H1 (cell line): ENCODE measurements around the gene PHF23. TPM values are rescaled to one million over a fixed set of nuclear protein-coding genes. Genes with fewer than 3 reads are reported as not detected.
A peak's percentile ranks its signal among the peaks of the same experiment; 100 is the strongest.

Experiments
- CTCF ChIA-PET: fragments of 300-600 bp; sonication (Branson Sonifier 250); formaldehyde crosslinking; loops from one replicate; lab custom pipeline; 2021; ENCODE audit not compliant: partially characterized antibody; lab: Charles Lee
- POLR2A ChIA-PET: fragments of 300-600 bp; sonication (Branson Sonifier 250); formaldehyde crosslinking; loops from one replicate; lab custom pipeline; 2021; ENCODE audit warnings: inconsistent platforms; ENCODE audit not compliant: partially characterized antibody; lab: Charles Lee
- DNase-seq, 2 experiments: peaks; one replicate each; pipeline versions ENCODE4 v3.0.0 to v3.0.0-alpha.2; 2010 to 2022; ENCODE audit warnings: low spot score in 2 of 2, low read depth in 1 of 2, mixed read lengths in 1 of 2
- FAIRE-seq: peaks from 2 replicates; lab custom pipeline; 2011; peaks lifted over from hg19 to GRCh38; lab: Jason Lieb, UNC
- H2AFZ ChIP-seq: 2 replicates; pipeline ENCODE4 v1.8.1; 2012; ENCODE audit warnings: low read length, inconsistent platforms
- H2AK5ac ChIP-seq: 2 replicates; pipeline ENCODE4 v1.6.1; 2013; ENCODE audit warnings: low read depth, low read length
- H2BK120ac ChIP-seq: replicated peaks from 2 replicates; pipeline ENCODE3; 2013; ENCODE audit warnings: low read depth, low read length, inconsistent platforms
- H2BK12ac ChIP-seq: 2 replicates; pipeline ENCODE4 v1.6.1; 2013; ENCODE audit warnings: low read depth, low read length
- H2BK15ac ChIP-seq: 2 replicates; pipeline ENCODE4 v1.6.1; 2013; ENCODE audit warnings: low read length
- H2BK20ac ChIP-seq: 2 replicates; pipeline ENCODE4 v1.6.1; 2013; ENCODE audit warnings: low read length
- H2BK5ac ChIP-seq: 2 replicates; pipeline ENCODE4 v1.6.1; 2013; ENCODE audit warnings: low read depth, low read length
- H3K14ac ChIP-seq: 2 replicates; pipeline ENCODE4 v1.6.1; 2013; ENCODE audit warnings: inconsistent platforms; ENCODE audit not compliant: insufficient read length
- H3K18ac ChIP-seq: 2 replicates; pipeline ENCODE4 v1.6.1; 2013; ENCODE audit warnings: low read length; ENCODE audit errors: extremely low read depth
- H3K23ac ChIP-seq: 2 replicates; pipeline ENCODE4 v1.6.1; 2013; ENCODE audit warnings: inconsistent platforms; ENCODE audit not compliant: insufficient read length
- H3K23me2 ChIP-seq: 2 replicates; pipeline ENCODE4 v1.6.1; 2013; ENCODE audit warnings: low read depth, low read length
- H3K27ac ChIP-seq: 2 replicates; pipeline ENCODE4 v1.6.1; 2011; ENCODE audit warnings: low read depth, low read length, inconsistent platforms
- H3K27me3 ChIP-seq, 4 experiments: replicated peaks in 1 of 4; 1 replicate in 1 of 4; 2 replicates in 3 of 4; pipeline versions ENCODE4 v1.6.1 to v1.8.1; 2011 to 2013; ENCODE audit warnings: low read length in 3 of 4, mild to moderate bottlenecking in 3 of 4, inconsistent platforms in 2 of 4, mixed read lengths in 2 of 4, moderate library complexity in 1 of 4; ENCODE audit not compliant: control insufficient read depth in 3 of 4, insufficient read depth in 3 of 4; ENCODE audit errors: extremely low read depth in 1 of 4
- H3K36me3 ChIP-seq, 4 experiments: 2 replicates each; pipeline versions ENCODE4 v1.6.1 to v1.8.1; 2011 to 2013; ENCODE audit warnings: mild to moderate bottlenecking in 4 of 4, low read length in 3 of 4, moderate library complexity in 2 of 4, control low read depth in 1 of 4, inconsistent platforms in 1 of 4; ENCODE audit not compliant: insufficient read depth in 4 of 4, control insufficient read depth in 2 of 4
- H3K4ac ChIP-seq: replicated peaks from 2 replicates; pipeline ENCODE3; 2013; ENCODE audit warnings: low read length, low read depth, mixed read lengths, inconsistent platforms; ENCODE audit not compliant: insufficient read length
- H3K4me1 ChIP-seq, 4 experiments: replicated peaks in 1 of 4; 1 replicate in 1 of 4; 2 replicates in 3 of 4; pipeline versions ENCODE4 v1.6.1 to v1.8.1; 2011 to 2013; ENCODE audit warnings: low read length in 3 of 4, inconsistent platforms in 2 of 4, mixed read lengths in 1 of 4; ENCODE audit not compliant: insufficient read depth in 4 of 4, control insufficient read depth in 3 of 4
- H3K4me2 ChIP-seq, 2 experiments: 2 replicates each; pipeline versions ENCODE4 v1.6.1 to v1.8.1; 2011 to 2013; ENCODE audit warnings: low read depth in 2 of 2, low read length in 2 of 2, control low read depth in 1 of 2, inconsistent platforms in 1 of 2, mild to moderate bottlenecking in 1 of 2; ENCODE audit not compliant: insufficient read depth in 1 of 2
- H3K4me3 ChIP-seq, 4 experiments: fragments of 200-600, 300-600 bp in 1 of 4; sonication (generic), shearing (Covaris generic), sonication (Bioruptor Twin) in 1 of 4; 2 replicates each; pipeline versions ENCODE4 v1.5.1 to v1.8.1; 2011 to 2016; ENCODE audit warnings: low read length in 4 of 4, low read depth in 3 of 4, control low read depth in 2 of 4, inconsistent platforms in 2 of 4, mild to moderate bottlenecking in 2 of 4, mixed read lengths in 1 of 4, moderate library complexity in 1 of 4; ENCODE audit not compliant: insufficient read depth in 2 of 4; ENCODE audit errors: extremely low read depth in 1 of 4
- H3K56ac ChIP-seq: replicated peaks from 2 replicates; pipeline ENCODE3; 2013; ENCODE audit warnings: low read depth, mild to moderate bottlenecking, mixed read lengths, low read length, inconsistent platforms; ENCODE audit not compliant: insufficient read length
- H3K79me1 ChIP-seq: 2 replicates; pipeline ENCODE4 v1.6.1; 2013; ENCODE audit warnings: low read depth, low read length, control low read depth
- H3K79me2 ChIP-seq, 2 experiments: 2 replicates each; pipeline versions ENCODE4 v1.6.1 to v1.8.1; 2012 to 2013; ENCODE audit warnings: low read length in 2 of 2, mild to moderate bottlenecking in 2 of 2, inconsistent platforms in 1 of 2; ENCODE audit not compliant: insufficient read depth in 2 of 2, control insufficient read depth in 1 of 2
- H3K9ac ChIP-seq, 4 experiments: replicated peaks in 1 of 4; 1 replicate in 1 of 4; 2 replicates in 3 of 4; pipeline versions ENCODE4 v1.6.1 to v1.8.1; 2011 to 2013; ENCODE audit warnings: low read depth in 3 of 4, low read length in 3 of 4, control low read depth in 2 of 4, mild to moderate bottlenecking in 2 of 4, moderate library complexity in 2 of 4, inconsistent platforms in 1 of 4; ENCODE audit errors: extremely low read depth in 1 of 4
- H3K9me3 ChIP-seq, 2 experiments: 2 replicates each; pipeline versions ENCODE4 v1.6.1 to v1.8.1; 2012 to 2013; ENCODE audit warnings: mild to moderate bottlenecking in 2 of 2, moderate library complexity in 2 of 2, control low read depth in 1 of 2, inconsistent platforms in 1 of 2, low read depth in 1 of 2, low read length in 1 of 2, mixed read lengths in 1 of 2; ENCODE audit not compliant: insufficient read depth in 2 of 2
- H4K20me1 ChIP-seq, 2 experiments: replicated peaks in 1 of 2; 2 replicates each; pipeline versions ENCODE3 to v1.8.1; 2011 to 2013; ENCODE audit warnings: inconsistent platforms in 2 of 2, low read length in 2 of 2, mild to moderate bottlenecking in 1 of 2; ENCODE audit not compliant: insufficient read depth in 2 of 2, control insufficient read depth in 1 of 2
- H4K5ac ChIP-seq: 2 replicates; pipeline ENCODE4 v1.6.1; 2013; ENCODE audit warnings: low read length, low read depth, mixed read lengths, inconsistent platforms; ENCODE audit not compliant: insufficient read length
- H4K8ac ChIP-seq: 2 replicates; pipeline ENCODE4 v1.8.0; 2013; ENCODE audit warnings: mild to moderate bottlenecking, moderate library complexity, low read length, inconsistent platforms; ENCODE audit not compliant: insufficient read depth; ENCODE audit errors: extremely low read depth
- H4K91ac ChIP-seq: replicated peaks from 2 replicates; pipeline ENCODE3; 2013; ENCODE audit warnings: low read length, mixed read lengths, inconsistent platforms; ENCODE audit not compliant: insufficient read length
- BRCA1 ChIP-seq: IDR thresholded peaks from 2 replicates; pipeline ENCODE4 v1.6.1; 2012; ENCODE audit warnings: low read depth, low read length, improper control_type of control experiment
- CHD2 ChIP-seq: IDR thresholded peaks from 2 replicates; pipeline ENCODE4 v1.6.1; 2012; ENCODE audit warnings: low read length, improper control_type of control experiment
- MAX ChIP-seq: IDR thresholded peaks from 2 replicates; pipeline ENCODE4 v1.6.1; 2012; ENCODE audit warnings: inconsistent platforms
- SIN3A ChIP-seq, 2 experiments: IDR thresholded peaks in 1 of 2; conservative IDR thresholded peaks in 1 of 2; 2 replicates each; pipeline ENCODE4 v1.6.1; 2011 to 2012; ENCODE audit warnings: low read length in 2 of 2, improper control_type of control experiment in 1 of 2, low read depth in 1 of 2, mild to moderate bottlenecking in 1 of 2
- TEAD4 ChIP-seq: IDR thresholded peaks from 2 replicates; pipeline ENCODE4 v1.6.1; 2012; ENCODE audit warnings: low read depth, low read length, inconsistent platforms, mixed read lengths
- WGBS, 2 experiments: shearing (Covaris generic) in 1 of 2; methylation state at CpG; one replicate each; pipeline versions ENCODE4 v1.1.6 to v1.1.7; 2013 to 2015; ENCODE audit warnings: low lambda C conversion rate in 2 of 2, mixed read lengths in 2 of 2, inconsistent platforms in 1 of 2, low coverage in 1 of 2, missing lambda C conversion rate in 1 of 2; ENCODE audit not compliant: insufficient replicate concordance in 2 of 2, insufficient coverage in 1 of 2, insufficient read length in 1 of 2; ENCODE audit errors: extremely low coverage in 1 of 2, missing lambda C conversion rate in 1 of 2; 5-methylcytosine and 5-hydroxymethylcytosine counted together
- polyA plus RNA-seq, 7 experiments: library from polyadenylated mRNA; depleted of rRNA in 3 of 7; stranded (reverse) in 5 of 7; unstranded in 2 of 7; fragments of >200 nt in 5 of 7; fragments of 200-250 nt in 2 of 7; gene quantifications; 1 replicate in 5 of 7; 2 replicates in 1 of 7; 4 replicates in 1 of 7; pipeline versions ENCODE4 v1.2.1 to v1.2.3, GENCODE V29; 2011 to 2013; ENCODE audit warnings: missing spikeins in 2 of 7, mixed read lengths in 2 of 7
- total RNA-seq: library from RNA; stranded (reverse); fragmentation: NEBNext Ultra II Directional; extraction: Animal tissue kit (Norgen Biotek cat#: 25700); gene quantifications from 2 replicates; pipeline ENCODE4 v1.2.1, GENCODE V29; 2021

PHF23 gene
- total and polyA plus RNA-seq, 2 of the 8 experiments (the other 6 are each of a cell fraction or from before 2014, with no cell fraction given), result 47.5 to 62.8 TPM

- POLR2A ChIA-PET, result interaction anchor here (0.6 to 2.5 kb wide), 4 partner anchors 13 to 45 kb away, joined by 3 to 9 read pairs (median 4); partner anchors contain the start of gene GABARAP
- 12% methylated on average over 16 of the region's 37 CpGs; no CpG with 5 or more reads in 1 of the 2 experiments for WGBS, 2 experiments
Observed at GRCh38 chr17:7211491-7212273, 27.6 kb downstream of the PHF23 start.

More at GRCh38 chr17:7211491-7212273, 27.6 kb downstream of the PHF23 start:
- peaks cover 13% of the 10 kb centered on the region for H3K79me1 ChIP-seq
- 0 out of 2 replicates have a peak overlapping the region, but pooled peaks have one; percentile 81 for H2BK15ac ChIP-seq
- peak overlapping the region; percentile 38 for H3K56ac ChIP-seq
- H3K27ac ChIP-seq, result 0 out of 2 replicates have a peak overlapping the region, but pooled peaks have one; percentile 8
- no peak overlapping the region for H3K14ac ChIP-seq
- CTCF ChIA-PET, result no interaction called here
- H2BK20ac ChIP-seq, result 0 out of 2 replicates have a peak overlapping the region, but pooled peaks have one; percentile 32
- peaks cover 0 to 56% of the 10 kb centered on the region in 2 experiments; a peak in 2 of 4 replicates for H3K79me2 ChIP-seq
- peak overlapping the region in 3 of 4 experiments; percentile 24 to 49 (median 34); a peak in 5 of 7 replicates for H3K9ac ChIP-seq
- H3K4ac ChIP-seq, result peak overlapping the region; percentile 57
- no peak for FAIRE-seq
- H2AFZ ChIP-seq, result 0 out of 2 replicates have a peak overlapping the region, but pooled peaks have one; percentile 7
- peak overlapping the region; percentile 52; the same call in 1 of the 2 replicates for H2BK5ac ChIP-seq
- H3K4me3 ChIP-seq, result peak overlapping the region; percentile 56 to 75 (median 62)
- H4K5ac ChIP-seq, result peak overlapping the region; percentile 38
- H3K27me3 ChIP-seq, result no peaks in the 10 kb centered on the region; a peak in 1 of 7 replicates
- peaks cover 0 to 2% of the 10 kb centered on the region in 2 experiments for H4K20me1 ChIP-seq
- H3K23me2 ChIP-seq, result peaks cover 36% of the 10 kb centered on the region; the same call in 1 of the 2 replicates
- peak overlapping the region; percentile 87 to 96 for H3K4me2 ChIP-seq
- H2BK12ac ChIP-seq, result no peak overlapping the region
- no peaks in the 10 kb centered on the region for H3K36me3 ChIP-seq
- peak overlapping the region; percentile 83 for H3K18ac ChIP-seq
- H3K23ac ChIP-seq, result no peak overlapping the region
- DNase-seq, result no peak
- H2BK120ac ChIP-seq, result no peak overlapping the region
- 0 out of 2 replicates have a peak overlapping the region, but pooled peaks have one; percentile 82 for H2AK5ac ChIP-seq
- H3K9me3 ChIP-seq, result no peaks in the 10 kb centered on the region
- no peak overlapping the region for H4K91ac ChIP-seq
- no peak overlapping the region for H4K8ac ChIP-seq
- peaks cover 6 to 55% (median 35%) of the 10 kb centered on the region in 4 experiments for H3K4me1 ChIP-seq
- TF ChIP-seq MAX, result peak; percentile 60
- peak; percentile 64 for TF ChIP-seq BRCA1
- TF ChIP-seq CHD2, result peak; percentile 90
- TF ChIP-seq TEAD4, result no peak
- TF ChIP-seq SIN3A (conservative IDR thresholded peaks at IDR 0.05 in 1 of 2, IDR thresholded peaks at IDR 0.05 in 1 of 2; ENCODE audit: low read depth in 1 of 2, low read length in 2 of 2), result 0 out of 4 replicates have a peak, but pooled peaks of 1 of the 2 experiments have one; percentile 39
